Astrocyte (in vitro differentiated cells and primary cell): ENCODE measurements around the gene PPM1A.

ENCODE experiments used
- EZH2 ChIP-seq: IDR thresholded peaks from 2 replicates; pipeline ENCODE4 v1.6.1; 2012; ENCODE audit warnings: mild to moderate bottlenecking, low read length, inconsistent platforms; ENCODE audit not compliant: insufficient read depth
- TF ChIP-seq, protein P1 (sequence below): IDR thresholded peaks from 2 replicates; pipeline ENCODE4 v1.5.1; 2011; ENCODE audit warnings: low read depth, mild to moderate bottlenecking, inconsistent platforms, low read length, moderate library complexity; ENCODE audit not compliant: insufficient read depth

DNA sequence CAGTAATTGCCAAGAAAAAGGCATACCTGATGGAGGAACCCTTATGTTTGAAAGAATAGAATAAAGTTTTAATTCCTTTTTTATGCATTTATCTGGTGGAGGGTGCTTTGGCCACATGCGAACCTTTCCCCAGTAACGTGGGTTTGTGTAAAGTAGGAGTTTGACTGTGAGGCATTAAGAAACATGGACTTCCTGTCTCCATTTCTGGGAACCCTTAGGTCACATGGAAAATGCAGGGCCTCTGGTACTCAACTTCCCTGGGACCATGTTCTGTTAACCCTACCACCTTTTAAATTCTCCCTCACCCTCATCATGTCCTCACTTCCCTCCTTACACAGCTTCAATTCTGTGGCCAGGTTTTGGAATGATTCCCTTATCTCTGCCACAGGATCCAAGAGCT is 80.3 kb downstream of the PPM1A start:
- TF ChIP-seq, protein P1, sequence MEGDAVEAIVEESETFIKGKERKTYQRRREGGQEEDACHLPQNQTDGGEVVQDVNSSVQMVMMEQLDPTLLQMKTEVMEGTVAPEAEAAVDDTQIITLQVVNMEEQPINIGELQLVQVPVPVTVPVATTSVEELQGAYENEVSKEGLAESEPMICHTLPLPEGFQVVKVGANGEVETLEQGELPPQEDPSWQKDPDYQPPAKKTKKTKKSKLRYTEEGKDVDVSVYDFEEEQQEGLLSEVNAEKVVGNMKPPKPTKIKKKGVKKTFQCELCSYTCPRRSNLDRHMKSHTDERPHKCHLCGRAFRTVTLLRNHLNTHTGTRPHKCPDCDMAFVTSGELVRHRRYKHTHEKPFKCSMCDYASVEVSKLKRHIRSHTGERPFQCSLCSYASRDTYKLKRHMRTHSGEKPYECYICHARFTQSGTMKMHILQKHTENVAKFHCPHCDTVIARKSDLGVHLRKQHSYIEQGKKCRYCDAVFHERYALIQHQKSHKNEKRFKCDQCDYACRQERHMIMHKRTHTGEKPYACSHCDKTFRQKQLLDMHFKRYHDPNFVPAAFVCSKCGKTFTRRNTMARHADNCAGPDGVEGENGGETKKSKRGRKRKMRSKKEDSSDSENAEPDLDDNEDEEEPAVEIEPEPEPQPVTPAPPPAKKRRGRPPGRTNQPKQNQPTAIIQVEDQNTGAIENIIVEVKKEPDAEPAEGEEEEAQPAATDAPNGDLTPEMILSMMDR = no peak
- no peak for TF ChIP-seq EZH2
